ENCODE measurements around the gene RXFP1. TPM values are rescaled to one million over a fixed set of nuclear protein-coding genes. Genes with fewer than 3 reads are reported as not detected.
A peak's percentile ranks its signal among the peaks of the same experiment; 100 is the strongest.

RXFP1 gene
- total RNA-seq, 6 donors from 2014 or later: 3.0 to 7.3 (median 4.7) TPM

DNA sequence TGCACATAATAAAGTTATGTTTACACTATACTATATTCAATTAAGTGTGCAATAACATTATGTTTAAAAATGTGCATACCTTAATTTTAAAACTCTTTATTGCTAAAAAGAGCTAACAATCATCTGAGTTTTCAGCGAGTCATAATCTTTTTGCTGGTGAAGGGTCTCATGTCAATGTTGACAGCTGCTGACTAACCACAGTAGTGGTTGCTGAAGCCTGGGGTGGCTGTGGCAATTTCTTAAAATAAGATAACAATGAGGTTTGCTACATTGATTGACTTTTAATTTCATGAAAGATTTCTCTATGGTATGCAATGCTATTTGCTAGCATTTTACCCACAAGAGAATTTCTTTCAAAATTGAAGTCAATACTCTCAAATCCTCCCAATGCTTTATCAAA, 91.4 kb downstream of the RXFP1 start:
- Histone ChIP-seq H3K27ac (no peak overlapping the region), H3K4me1 (peaks cover 0 to 5% (median 1%) of the 10 kb centered on the region in 4 donors), H3K4me3 (no peak overlapping the region), H3K9me3 (no peaks in the 10 kb centered on the region), H3K27me3 (no peaks in the 10 kb centered on the region), H3K36me3 (peaks cover 0 to 2% (median 0%) of the 10 kb centered on the region in 4 donors)
- TF ChIP-seq POLR2AphosphoS5 (IDR thresholded peaks at IDR 0.05) (no peak), EP300 (IDR thresholded peaks at IDR 0.05) (no peak), POLR2A (IDR thresholded peaks at IDR 0.05) (no peak)
- TF ChIP-seq, protein P1, sequence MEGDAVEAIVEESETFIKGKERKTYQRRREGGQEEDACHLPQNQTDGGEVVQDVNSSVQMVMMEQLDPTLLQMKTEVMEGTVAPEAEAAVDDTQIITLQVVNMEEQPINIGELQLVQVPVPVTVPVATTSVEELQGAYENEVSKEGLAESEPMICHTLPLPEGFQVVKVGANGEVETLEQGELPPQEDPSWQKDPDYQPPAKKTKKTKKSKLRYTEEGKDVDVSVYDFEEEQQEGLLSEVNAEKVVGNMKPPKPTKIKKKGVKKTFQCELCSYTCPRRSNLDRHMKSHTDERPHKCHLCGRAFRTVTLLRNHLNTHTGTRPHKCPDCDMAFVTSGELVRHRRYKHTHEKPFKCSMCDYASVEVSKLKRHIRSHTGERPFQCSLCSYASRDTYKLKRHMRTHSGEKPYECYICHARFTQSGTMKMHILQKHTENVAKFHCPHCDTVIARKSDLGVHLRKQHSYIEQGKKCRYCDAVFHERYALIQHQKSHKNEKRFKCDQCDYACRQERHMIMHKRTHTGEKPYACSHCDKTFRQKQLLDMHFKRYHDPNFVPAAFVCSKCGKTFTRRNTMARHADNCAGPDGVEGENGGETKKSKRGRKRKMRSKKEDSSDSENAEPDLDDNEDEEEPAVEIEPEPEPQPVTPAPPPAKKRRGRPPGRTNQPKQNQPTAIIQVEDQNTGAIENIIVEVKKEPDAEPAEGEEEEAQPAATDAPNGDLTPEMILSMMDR (IDR thresholded peaks at IDR 0.05): no peak
- DNase-seq (no peak), ATAC-seq (ENCODE audit: low FRiP score in 2 of 2) (no peak)
- 65 to 76% methylated on average over 1 of the region's 1 CpG for WGBS, 2 donors

- DNase-seq: no peak
- peaks cover 0 to 2% (median 0%) of the 10 kb centered on the region in 4 donors for H3K36me3 ChIP-seq
- H3K4me1 ChIP-seq: no peaks in the 10 kb centered on the region
- TF ChIP-seq POLR2AphosphoS5 (IDR thresholded peaks at IDR 0.05): no peak
- no peak for TF ChIP-seq EP300 (IDR thresholded peaks at IDR 0.05)
- TF ChIP-seq, protein P1 (IDR thresholded peaks at IDR 0.05): no peak
- no peak overlapping the region for H3K4me3 ChIP-seq
- H3K27me3 ChIP-seq: no peaks in the 10 kb centered on the region
- no peak for ATAC-seq (ENCODE audit: low FRiP score in 2 of 2)
- H3K9me3 ChIP-seq: no peaks in the 10 kb centered on the region
- no peak overlapping the region for H3K27ac ChIP-seq
Observed at GRCh38 chr4:158617956-158618355, 96.3 kb downstream of the RXFP1 start.

DNA sequence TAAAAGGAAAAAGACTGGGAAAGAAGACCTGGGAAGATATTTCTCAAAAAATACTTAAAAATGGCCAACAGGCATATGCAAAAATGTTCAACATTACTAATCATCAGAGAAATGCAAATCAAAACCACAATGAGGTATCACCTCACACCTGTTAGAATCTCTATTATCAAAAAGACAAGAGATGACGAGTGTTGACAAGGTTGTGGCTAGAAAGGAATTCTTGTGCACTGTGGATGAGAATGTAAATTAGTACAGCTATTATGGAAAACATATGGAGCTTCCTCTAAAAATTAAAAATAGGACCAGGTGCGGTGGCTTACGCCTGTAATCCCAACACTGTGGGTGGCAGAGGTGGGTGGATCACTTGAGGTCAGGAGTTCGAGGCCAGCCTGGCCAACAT, 100.0 kb downstream of the RXFP1 start:
- no peak overlapping the region for H3K27ac ChIP-seq
- no peaks in the 10 kb centered on the region for H3K4me1 ChIP-seq
- H3K4me3 ChIP-seq: no peak overlapping the region
- DNase-seq (no peak), ATAC-seq (ENCODE audit: low FRiP score in 2 of 2) (no peak)
- 82 to 93% methylated on average over 4 of the region's 4 CpGs for WGBS, 2 donors
- no peaks in the 10 kb centered on the region for H3K9me3 ChIP-seq
- H3K36me3 ChIP-seq: no peaks in the 10 kb centered on the region
- H3K27me3 ChIP-seq: no peaks in the 10 kb centered on the region
- TF ChIP-seq EP300 (IDR thresholded peaks at IDR 0.05) (no peak), POLR2AphosphoS5 (IDR thresholded peaks at IDR 0.05) (no peak), POLR2A (IDR thresholded peaks at IDR 0.05) (no peak)
- TF ChIP-seq, protein P1 (IDR thresholded peaks at IDR 0.05): no peak

DNA sequence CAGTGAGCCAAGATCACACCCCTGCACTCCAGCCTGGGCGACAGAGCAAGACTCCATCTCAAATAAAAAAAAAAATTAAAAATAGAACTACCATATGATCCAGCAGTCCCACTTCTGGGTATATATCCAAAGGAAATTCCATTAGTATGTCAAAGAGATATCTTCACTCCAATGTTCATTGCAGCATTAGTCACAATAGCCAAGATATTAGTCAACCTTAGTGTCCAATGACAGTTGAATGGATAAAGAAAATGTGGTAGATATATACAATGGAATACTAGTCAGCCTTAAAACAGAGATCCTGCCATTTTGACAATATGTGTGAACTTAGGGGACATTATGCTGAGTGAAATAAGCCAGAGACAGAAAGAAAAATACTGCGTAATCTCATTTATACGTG, 100.6 kb downstream of the RXFP1 start:
- H3K9me3 ChIP-seq: no peaks in the 10 kb centered on the region
- TF ChIP-seq POLR2A (IDR thresholded peaks at IDR 0.05) (no peak), EP300 (IDR thresholded peaks at IDR 0.05) (no peak), POLR2AphosphoS5 (IDR thresholded peaks at IDR 0.05) (no peak)
- TF ChIP-seq, protein P1 (IDR thresholded peaks at IDR 0.05): no peak
- H3K27ac ChIP-seq: no peak overlapping the region
- H3K4me1 ChIP-seq: no peaks in the 10 kb centered on the region
- ATAC-seq (ENCODE audit: low FRiP score in 2 of 2) (no peak), DNase-seq (no peak)
- no peaks in the 10 kb centered on the region for H3K27me3 ChIP-seq
- H3K36me3 ChIP-seq: no peaks in the 10 kb centered on the region
- WGBS, 2 donors: 93 to 97% methylated on average over 3 of the region's 3 CpGs
- no peak overlapping the region for H3K4me3 ChIP-seq

GRCh38 chr4:158624889-158625478, 103.3 kb downstream of the RXFP1 start:
- Histone ChIP-seq H3K4me3 (no peak overlapping the region), H3K9me3 (no peaks in the 10 kb centered on the region), H3K27ac (no peak overlapping the region), H3K4me1 (no peaks in the 10 kb centered on the region), H3K36me3 (no peaks in the 10 kb centered on the region), H3K27me3 (no peaks in the 10 kb centered on the region)
- 39 to 42% methylated on average over 3 of the region's 3 CpGs for WGBS, 2 donors
- no peak for DNase-seq
- ATAC-seq (ENCODE audit: low FRiP score in 2 of 2): peak in 1 of 2 donors; percentile 85
- TF ChIP-seq, protein P1 (IDR thresholded peaks at IDR 0.05): peak; percentile 50 to 80 (median 72)
- no peak for TF ChIP-seq POLR2A (IDR thresholded peaks at IDR 0.05)
- TF ChIP-seq EP300 (IDR thresholded peaks at IDR 0.05): no peak
- no peak for TF ChIP-seq POLR2AphosphoS5 (IDR thresholded peaks at IDR 0.05)
